ACC112 (cell line): ENCODE results near the gene FAM171A2.
A peak's percentile ranks its signal among the peaks of the same experiment; 100 is the strongest.
"Not testable (repeated sequence)": the region's sequence is repeated elsewhere in the genome, so short reads cannot be mapped to it uniquely, and the experiment has no call there.

Experiments
- H2AFZ ChIP-seq: fragments of 200-600 bp; sonication (generic); one replicate; pipeline ENCODE4 v1.6.0; 2017; ENCODE audit warnings: antibody characterized with exemption, low read length; ENCODE audit not compliant: unreplicated experiment
- H3K27ac ChIP-seq: fragments of 200-600 bp; sonication (generic); 2 replicates; pipeline ENCODE4 v1.5.1; 2014; ENCODE audit warnings: low read depth, mild to moderate bottlenecking, antibody characterized with exemption, low read length, moderate library complexity
- H3K27me3 ChIP-seq: fragments of 200-600 bp; sonication (generic); 2 replicates; pipeline ENCODE4 v1.6.1; 2014; ENCODE audit warnings: mild to moderate bottlenecking, antibody characterized with exemption, low read length, moderate library complexity, mixed read lengths; ENCODE audit not compliant: insufficient read depth
- H3K36me3 ChIP-seq: fragments of 200-600 bp; sonication (generic); 2 replicates; pipeline ENCODE4 v1.6.1; 2016; ENCODE audit warnings: mild to moderate bottlenecking, antibody characterized with exemption, low read length, moderate library complexity, mixed read lengths; ENCODE audit not compliant: insufficient read depth
- H3K4me1 ChIP-seq: fragments of 200-600 bp; sonication (generic); one replicate; pipeline ENCODE4 v1.6.1; 2016; ENCODE audit warnings: low read length, mixed read lengths; ENCODE audit not compliant: insufficient read depth, unreplicated experiment, control insufficient read depth
- H3K4me3 ChIP-seq: fragments of 200-600 bp; sonication (generic); 2 replicates; pipeline ENCODE4 v1.5.1; 2014; ENCODE audit warnings: mild to moderate bottlenecking, low read depth, low read length
- H3K79me2 ChIP-seq: fragments of 200-600 bp; sonication (generic); one replicate; pipeline ENCODE4 v1.6.0; 2016; ENCODE audit warnings: low read length; ENCODE audit not compliant: control insufficient read depth, unreplicated experiment, insufficient read depth

FAM171A2 gene

GRCh38 chr17:44344939-44345453 lies 18.7 kb downstream of the FAM171A2 start, which contains the start of gene GRN:
GRN (plus strand) TSS chr17:44345302; CDS start chr17:44349165, 3,863 bp downstream.
- Histone ChIP-seq H3K27me3 (no peaks in the 10 kb centered on the region), H3K4me1 (no peaks in the 10 kb centered on the region), H3K79me2 (peaks cover 4% of the 10 kb centered on the region), H3K36me3 (no peaks in the 10 kb centered on the region), H3K4me3 (peak within 1 kb of the TSS; percentile 100), H3K27ac (peak within 1 kb of the TSS; percentile 31; the same call in 1 of the 2 replicates), H2AFZ (peak within 1 kb of the TSS; percentile 96)

GRCh38 chr17:44343510-44344209 lies 20.0 kb downstream of the FAM171A2 start:
- no peak overlapping the region for H2AFZ ChIP-seq
- H3K27me3 ChIP-seq, result no peaks in the 10 kb centered on the region
- no peaks in the 10 kb centered on the region for H3K36me3 ChIP-seq
- H3K4me3 ChIP-seq, result no peak overlapping the region; the same call in 1 of the 2 replicates
- peaks cover under 1% of the 10 kb centered on the region for H3K4me1 ChIP-seq
- no peak overlapping the region for H3K27ac ChIP-seq
- peaks cover 4% of the 10 kb centered on the region for H3K79me2 ChIP-seq

- H3K79me2 ChIP-seq, H3K27ac ChIP-seq, H3K27me3 ChIP-seq, H3K36me3 ChIP-seq, H3K4me3 ChIP-seq, H3K4me1 ChIP-seq, H2AFZ ChIP-seq: not testable (repeated sequence)
Observed at GRCh38 chr17:44340553-44340952, 23.1 kb downstream of the FAM171A2 start.

GRCh38 chr17:44338702-44339101 lies 25.0 kb downstream of the FAM171A2 start:
- Histone ChIP-seq H3K27me3 (no peaks in the 10 kb centered on the region), H3K79me2 (no peaks in the 10 kb centered on the region), H3K4me3 (no peak overlapping the region), H3K4me1 (peaks cover 3% of the 10 kb centered on the region), H3K36me3 (no peaks in the 10 kb centered on the region), H3K27ac (no peak overlapping the region), H2AFZ (no peak overlapping the region)

GRCh38 chr17:44335968-44336367 lies 27.7 kb downstream of the FAM171A2 start:
- Histone ChIP-seq H3K27ac (no peak overlapping the region), H3K4me1 (peaks cover 3% of the 10 kb centered on the region), H3K27me3 (no peaks in the 10 kb centered on the region), H3K79me2 (no peaks in the 10 kb centered on the region), H3K4me3 (no peak overlapping the region), H3K36me3 (no peaks in the 10 kb centered on the region), H2AFZ (no peak overlapping the region)

- no peaks in the 10 kb centered on the region for H3K27me3 ChIP-seq
- H3K4me3 ChIP-seq, result no peak overlapping the region
- H2AFZ ChIP-seq, result no peak overlapping the region
- H3K4me1 ChIP-seq, result peaks cover 3% of the 10 kb centered on the region
- H3K36me3 ChIP-seq, result no peaks in the 10 kb centered on the region
- no peaks in the 10 kb centered on the region for H3K79me2 ChIP-seq
- no peak overlapping the region for H3K27ac ChIP-seq
Observed at GRCh38 chr17:44335564-44335963, 28.1 kb downstream of the FAM171A2 start.

- no peak overlapping the region for H2AFZ ChIP-seq
- H3K4me1 ChIP-seq, result peaks cover 3% of the 10 kb centered on the region
Observed at GRCh38 chr17:44334727-44335126, 28.9 kb downstream of the FAM171A2 start.

GRCh38 chr17:44334315-44334714 lies 29.3 kb downstream of the FAM171A2 start:
- Histone ChIP-seq H2AFZ (no peak overlapping the region), H3K4me1 (peaks cover 3% of the 10 kb centered on the region), H3K4me3 (no peak overlapping the region), H3K27ac (no peak overlapping the region), H3K36me3 (no peaks in the 10 kb centered on the region), H3K27me3 (no peaks in the 10 kb centered on the region), H3K79me2 (no peaks in the 10 kb centered on the region)

More at GRCh38 chr17:44334727-44335126, 28.9 kb downstream of the FAM171A2 start:
- no peak overlapping the region for H3K27ac ChIP-seq
- H3K79me2 ChIP-seq, result no peaks in the 10 kb centered on the region
- no peaks in the 10 kb centered on the region for H3K36me3 ChIP-seq
- no peaks in the 10 kb centered on the region for H3K27me3 ChIP-seq
- no peak overlapping the region for H3K4me3 ChIP-seq

GRCh38 chr17:44333371-44333770 lies 30.3 kb downstream of the FAM171A2 start:
- H3K79me2 ChIP-seq, result no peaks in the 10 kb centered on the region
- H3K27ac ChIP-seq, result no peak overlapping the region
- no peaks in the 10 kb centered on the region for H3K36me3 ChIP-seq
- no peak overlapping the region for H3K4me3 ChIP-seq
- H3K4me1 ChIP-seq, result no peaks in the 10 kb centered on the region
- H3K27me3 ChIP-seq, result no peaks in the 10 kb centered on the region
- no peak overlapping the region for H2AFZ ChIP-seq

- H3K4me1 ChIP-seq, result no peaks in the 10 kb centered on the region
- H3K4me3 ChIP-seq, result no peak overlapping the region
- H2AFZ ChIP-seq, result no peak overlapping the region
- no peak overlapping the region for H3K27ac ChIP-seq
- H3K27me3 ChIP-seq, result no peaks in the 10 kb centered on the region
- H3K36me3 ChIP-seq, result no peaks in the 10 kb centered on the region
- no peaks in the 10 kb centered on the region for H3K79me2 ChIP-seq
Observed at GRCh38 chr17:44331249-44331760, 32.3 kb downstream of the FAM171A2 start.

- H3K79me2 ChIP-seq, H3K27ac ChIP-seq, H3K27me3 ChIP-seq, H3K4me1 ChIP-seq, H2AFZ ChIP-seq, H3K36me3 ChIP-seq, H3K4me3 ChIP-seq: not testable (repeated sequence)
Observed at GRCh38 chr17:44330263-44330662, 33.4 kb downstream of the FAM171A2 start.
